Loucy (cell line): ENCODE results near the gene IGSF3.

ENCODE experiments used
- CTCF ChIP-seq: fragments of 200-600 bp; sonication (generic); conservative IDR thresholded peaks from 2 replicates; pipeline ENCODE4 v1.5.1; 2014; ENCODE audit warnings: mild to moderate bottlenecking, antibody characterized with exemption, low read length
- EZH2phosphoT487 ChIP-seq: fragments of 200-600 bp; IDR thresholded peaks from 2 replicates; pipeline ENCODE4 v1.6.1; 2018; ENCODE audit warnings: antibody characterized with exemption, mild to moderate bottlenecking, moderate library complexity, borderline replicate concordance

GRCh38 chr1:116624040-116624439, 43.5 kb downstream of the IGSF3 start:
- no peak for TF ChIP-seq CTCF
- TF ChIP-seq EZH2phosphoT487 = no peak
